GM18870 (cell line): ENCODE measurements around the gene CYSTM1.

Source experiments
- ATAC-seq: cut with Tn5 transposase; IDR thresholded peaks from one replicate; pipeline ENCODE4 v1.9.1; 2021; ENCODE audit warnings: moderate library complexity; ENCODE audit not compliant: unreplicated experiment

The CYSTM1 gene

GRCh38 chr5:140287801-140288521 is 113.0 kb downstream of the CYSTM1 start:
- ATAC-seq, result no peak

- ATAC-seq, result no peak
Measured at GRCh38 chr5:140292212-140293036, 117.4 kb downstream of the CYSTM1 start.
